Measurements from ENCODE around the gene GCDH.
"Not testable (repeated sequence)": the region's sequence is repeated elsewhere in the genome, so short reads cannot be mapped to it uniquely, and the experiment has no call there.

Gene GCDH

GRCh38 chr19:12890787-12891552 lies at the start of gene GCDH:
TSS of gene GCDH (plus strand) at chr19:12891160. CDS start at chr19:12891305, 145 bp downstream.
- DNase-seq: peak; percentile 99

GRCh38 chr19:12842511-12842910 lies 48.4 kb upstream of the GCDH start:
- DNase-seq: no peak

DNA sequence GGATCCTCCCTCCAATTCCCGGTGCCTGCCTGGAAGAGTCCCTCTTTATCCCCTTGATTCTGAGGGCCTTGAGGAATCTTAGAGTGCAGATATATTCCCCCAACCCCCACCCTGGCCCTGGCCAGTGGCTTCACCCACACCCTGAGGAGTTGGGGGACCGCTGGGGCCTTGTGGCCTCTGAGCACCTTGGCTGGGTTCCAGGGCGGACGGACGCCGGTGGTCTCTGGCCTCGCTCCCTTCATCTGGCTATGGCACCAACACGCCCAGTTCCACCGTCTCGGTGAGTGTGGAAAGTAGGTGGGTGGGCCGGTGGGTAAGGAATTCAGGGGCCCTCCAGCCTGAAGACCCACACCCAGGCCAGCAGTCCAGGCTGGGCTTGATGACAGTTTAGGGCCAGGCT lies 47.6 kb upstream of the GCDH start:
- no peak for DNase-seq

DNA sequence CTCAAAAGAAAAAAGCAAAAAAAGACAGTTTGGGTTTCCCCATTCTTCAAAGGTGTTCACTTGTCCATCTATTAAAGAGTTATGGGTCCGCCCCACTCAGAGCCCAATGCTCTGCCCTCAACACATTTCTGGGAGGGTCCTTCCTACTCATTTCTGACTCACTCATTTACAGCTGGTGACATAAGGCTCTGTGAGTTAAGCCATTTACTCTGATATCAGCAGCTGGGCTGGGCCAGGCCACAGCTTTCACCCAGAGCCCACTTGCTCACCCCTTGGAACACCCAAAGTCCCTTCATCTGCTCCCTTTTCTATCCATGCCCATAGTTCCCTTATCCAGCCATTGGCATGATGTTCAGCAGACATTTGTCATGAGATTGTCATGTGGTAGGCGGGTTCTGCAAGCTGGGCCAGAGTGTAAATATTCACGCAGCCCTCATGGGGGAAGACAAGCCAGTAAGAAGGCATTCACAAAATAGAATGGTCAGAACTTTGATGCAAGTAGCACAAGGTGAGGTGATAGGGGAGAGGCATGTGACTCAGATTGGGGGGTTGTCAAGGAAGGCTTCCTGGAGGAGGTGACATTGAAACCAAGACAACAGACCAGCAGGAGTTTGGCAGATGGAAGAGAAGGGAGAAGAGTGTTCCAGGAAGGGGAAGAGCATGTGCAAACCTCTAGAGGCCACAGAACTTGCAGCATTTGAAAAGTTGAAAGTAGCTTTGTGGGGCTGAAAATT lies 46.8 kb upstream of the GCDH start:
- DNase-seq: no peak

- not testable (repeated sequence) for DNase-seq
Measured at GRCh38 chr19:12846613-12847012, 44.3 kb upstream of the GCDH start.

GRCh38 chr19:12847159-12848139 lies 43.5 kb upstream of the GCDH start:
- peak; percentile 62 for DNase-seq

DNA sequence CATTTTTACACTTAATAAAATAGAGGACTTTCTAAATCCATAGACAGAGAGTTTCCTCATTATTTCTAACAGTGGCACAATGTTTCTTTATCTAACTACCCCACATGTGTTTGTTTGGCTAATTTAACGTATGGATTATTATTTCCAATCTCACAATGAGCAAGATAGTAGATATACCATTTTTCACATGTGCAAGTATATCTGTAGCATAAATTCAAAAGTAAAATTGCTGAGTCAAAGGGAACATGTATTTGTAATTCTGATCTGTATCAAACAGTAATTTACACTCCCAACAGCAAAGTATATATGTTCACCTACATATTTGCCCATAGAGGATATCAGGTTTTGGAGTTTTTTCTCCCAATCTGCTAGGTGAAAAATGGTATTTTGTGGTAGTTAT lies 34.3 kb upstream of the GCDH start:
- DNase-seq: no peak

DNA sequence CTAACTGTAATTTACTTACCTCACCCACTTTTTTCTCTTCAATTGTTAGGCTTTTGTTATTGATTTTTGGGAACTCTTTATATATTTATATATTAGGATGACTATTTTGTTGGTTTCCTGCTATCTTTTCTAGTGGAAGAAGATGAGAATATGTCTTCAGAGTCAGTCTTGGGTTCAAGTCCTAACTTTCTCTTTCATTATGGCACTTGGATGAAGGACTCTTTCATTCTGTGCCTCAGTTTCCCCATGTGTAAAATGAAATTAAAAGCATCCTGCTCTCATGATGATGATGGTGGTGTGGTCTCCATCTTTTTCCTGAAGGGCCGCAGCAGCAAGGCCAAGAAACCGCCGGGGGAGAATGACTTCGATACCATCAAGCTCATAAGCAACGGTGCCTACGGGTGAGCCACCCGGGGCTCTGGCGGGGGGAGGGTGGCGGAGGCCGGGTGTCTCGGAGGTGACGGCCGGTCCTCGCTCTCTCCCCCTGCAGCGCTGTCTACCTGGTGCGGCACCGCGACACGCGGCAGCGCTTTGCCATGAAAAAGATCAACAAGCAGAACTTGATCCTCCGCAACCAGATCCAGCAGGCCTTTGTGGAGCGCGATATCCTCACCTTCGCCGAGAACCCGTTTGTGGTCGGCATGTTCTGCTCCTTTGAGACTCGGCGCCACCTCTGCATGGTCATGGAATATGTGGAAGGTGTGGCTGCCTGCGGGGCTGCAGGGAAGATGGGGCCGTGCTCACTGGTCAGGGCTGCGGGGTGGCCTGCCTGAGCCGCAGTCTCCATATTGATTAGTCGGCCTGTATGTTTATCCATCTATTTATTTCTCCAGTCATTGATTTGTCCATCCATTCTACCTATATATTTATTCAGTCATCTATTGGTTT lies 32.7 kb upstream of the GCDH start:
- DNase-seq: no peak

DNA sequence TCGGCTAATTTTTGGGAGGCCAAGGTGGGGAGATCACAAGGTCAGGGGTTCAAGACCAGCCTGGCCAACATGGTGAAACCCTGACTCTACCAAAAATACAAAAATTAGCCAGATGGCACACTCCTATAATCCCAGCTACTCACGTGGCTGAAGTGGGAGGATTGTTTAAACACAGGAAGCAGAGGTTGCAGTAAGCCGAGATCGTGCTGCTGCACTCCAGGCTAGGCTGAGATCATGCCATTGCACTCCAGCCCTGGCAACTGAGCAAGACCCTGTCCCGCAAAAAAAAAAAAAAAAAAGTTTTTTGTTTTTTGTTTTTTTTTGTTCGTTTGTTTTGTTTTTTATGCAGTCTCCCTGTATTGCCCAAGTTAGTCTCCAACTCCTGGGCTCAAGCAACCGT lies 31.4 kb upstream of the GCDH start:
- no peak for DNase-seq

DNA sequence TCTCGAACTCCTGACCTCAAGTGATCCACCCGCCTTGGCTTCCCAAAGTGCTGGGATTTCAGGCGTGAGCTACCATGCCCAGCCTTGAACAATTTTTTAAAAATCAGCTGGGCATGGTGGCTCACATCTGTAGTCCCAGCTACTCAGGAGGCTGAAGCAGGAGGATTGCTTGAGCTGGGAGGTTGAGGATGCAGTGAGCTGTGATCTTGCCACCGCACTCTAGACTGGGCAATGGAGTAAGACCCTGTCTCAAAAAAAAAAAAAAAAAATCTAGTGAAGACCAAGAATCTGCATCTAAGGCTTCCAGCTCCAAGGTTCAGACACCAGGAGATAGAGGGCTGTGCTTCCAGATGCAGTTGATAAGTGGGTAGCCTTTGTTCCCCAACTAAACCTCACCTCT lies 26.8 kb upstream of the GCDH start:
- DNase-seq: no peak

DNA sequence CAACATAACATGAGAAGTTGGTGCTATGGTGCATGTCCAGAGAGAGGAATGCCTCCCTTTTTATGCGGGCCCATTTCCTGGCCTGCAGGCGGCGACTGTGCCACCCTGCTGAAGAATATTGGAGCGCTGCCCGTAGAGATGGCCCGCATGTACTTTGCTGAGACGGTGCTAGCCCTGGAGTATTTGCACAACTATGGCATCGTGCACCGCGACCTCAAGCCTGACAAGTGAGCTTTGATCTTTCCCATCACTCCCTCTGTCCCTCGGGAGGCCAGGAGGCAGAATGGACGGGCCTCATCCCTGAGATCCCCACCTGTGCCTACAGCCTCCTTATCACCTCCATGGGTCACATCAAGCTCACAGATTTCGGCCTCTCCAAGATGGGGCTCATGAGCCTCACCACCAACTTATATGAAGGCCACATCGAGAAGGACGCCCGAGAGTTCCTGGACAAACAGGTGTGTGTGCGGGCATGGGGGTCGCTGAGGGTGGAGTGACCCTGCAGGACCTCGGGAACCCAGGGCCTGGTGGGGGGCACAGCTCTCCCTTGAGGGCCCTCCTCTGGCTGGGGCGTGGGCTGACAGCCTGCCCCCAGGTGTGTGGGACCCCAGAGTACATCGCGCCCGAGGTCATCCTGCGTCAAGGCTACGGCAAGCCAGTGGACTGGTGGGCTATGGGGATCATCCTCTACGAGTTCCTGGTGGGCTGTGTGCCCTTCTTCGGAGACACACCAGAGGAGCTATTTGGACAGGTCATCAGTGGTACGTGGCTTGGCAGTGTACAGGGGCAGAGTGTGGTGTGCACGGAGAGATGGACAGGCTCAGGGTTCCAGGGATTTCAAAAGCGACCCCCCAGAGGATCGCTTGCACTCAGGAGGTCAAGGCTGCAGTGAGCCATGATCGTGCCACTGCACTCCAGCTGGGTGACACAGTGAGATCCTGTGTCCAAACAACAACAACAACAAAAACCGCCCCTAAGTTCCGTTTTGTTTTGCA lies 25.9 kb upstream of the GCDH start:
- no peak for DNase-seq

- no peak for DNase-seq
Measured at GRCh38 chr19:12865746-12866415, 25.1 kb upstream of the GCDH start.

DNA sequence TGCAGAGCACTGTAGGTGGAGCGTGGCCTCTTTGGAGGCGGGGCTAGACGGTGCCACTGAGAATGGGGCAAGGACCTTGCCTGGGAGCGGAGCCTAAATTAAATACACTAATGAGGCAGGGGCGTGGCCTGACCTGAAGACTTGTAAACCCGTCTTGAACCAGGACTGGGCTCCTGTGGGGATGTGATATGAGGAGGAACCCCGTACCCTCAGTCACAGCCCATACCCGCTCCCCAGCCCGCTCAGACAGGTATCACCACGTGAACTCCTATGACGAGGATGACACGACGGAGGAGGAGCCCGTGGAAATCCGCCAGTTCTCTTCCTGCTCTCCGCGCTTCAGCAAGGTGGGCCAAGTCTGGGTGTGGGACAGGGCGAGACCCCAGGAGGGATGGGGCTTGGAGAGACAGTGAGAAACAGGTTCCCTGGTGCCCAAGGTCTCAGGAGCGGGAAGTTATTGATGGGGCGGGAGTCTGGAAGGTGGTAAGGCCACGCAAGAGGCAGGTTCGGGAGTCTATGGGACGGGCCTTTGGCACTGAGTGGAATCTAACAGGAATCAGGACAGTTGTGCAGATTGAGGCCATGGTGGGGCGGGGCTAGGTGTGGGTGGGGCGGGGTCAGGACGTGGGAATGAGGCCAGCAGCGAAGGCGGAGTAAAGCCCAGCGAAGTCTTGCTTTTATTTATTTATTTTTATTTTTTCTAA lies 24.4 kb upstream of the GCDH start:
- DNase-seq: no peak

DNA sequence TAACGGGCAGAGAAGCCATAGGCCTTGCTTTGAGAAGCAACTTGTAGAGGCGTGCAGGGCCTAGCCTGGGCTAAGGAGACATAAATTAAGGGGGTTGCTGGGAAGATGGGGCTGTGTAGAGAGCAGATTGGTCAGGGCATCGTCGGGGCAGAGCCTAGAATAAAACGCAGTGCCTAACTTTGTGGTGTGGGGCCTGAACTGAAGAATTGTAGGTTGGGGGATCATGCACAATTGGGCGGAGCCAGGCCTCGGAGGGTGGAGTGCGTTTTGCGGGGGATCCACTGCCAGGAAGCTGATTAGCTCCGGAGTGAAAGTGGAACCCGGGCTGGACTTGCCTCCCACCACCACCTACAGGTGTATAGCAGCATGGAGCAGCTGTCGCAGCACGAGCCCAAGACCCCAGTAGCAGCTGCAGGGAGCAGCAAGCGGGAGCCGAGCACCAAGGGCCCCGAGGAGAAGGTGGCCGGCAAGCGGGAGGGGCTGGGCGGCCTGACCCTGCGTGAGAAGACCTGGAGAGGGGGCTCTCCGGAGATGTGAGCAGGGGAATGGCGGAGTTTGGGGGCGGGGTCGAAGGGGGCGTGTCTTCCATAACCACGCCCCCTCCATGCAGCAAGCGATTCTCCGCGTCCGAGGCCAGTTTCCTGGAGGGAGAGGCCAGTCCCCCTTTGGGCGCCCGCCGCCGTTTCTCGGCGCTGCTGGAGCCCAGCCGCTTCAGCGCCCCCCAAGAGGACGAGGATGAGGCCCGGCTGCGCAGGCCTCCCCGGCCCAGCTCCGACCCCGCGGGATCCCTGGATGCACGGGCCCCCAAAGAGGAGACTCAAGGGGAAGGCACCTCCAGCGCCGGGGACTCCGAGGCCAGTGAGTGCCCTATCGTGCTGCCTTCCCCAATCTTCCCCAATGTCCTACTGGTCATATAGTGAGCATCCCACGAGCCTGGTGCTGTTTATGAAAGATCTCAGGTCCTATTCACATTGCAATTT lies 23.6 kb upstream of the GCDH start:
- no peak for DNase-seq

DNA sequence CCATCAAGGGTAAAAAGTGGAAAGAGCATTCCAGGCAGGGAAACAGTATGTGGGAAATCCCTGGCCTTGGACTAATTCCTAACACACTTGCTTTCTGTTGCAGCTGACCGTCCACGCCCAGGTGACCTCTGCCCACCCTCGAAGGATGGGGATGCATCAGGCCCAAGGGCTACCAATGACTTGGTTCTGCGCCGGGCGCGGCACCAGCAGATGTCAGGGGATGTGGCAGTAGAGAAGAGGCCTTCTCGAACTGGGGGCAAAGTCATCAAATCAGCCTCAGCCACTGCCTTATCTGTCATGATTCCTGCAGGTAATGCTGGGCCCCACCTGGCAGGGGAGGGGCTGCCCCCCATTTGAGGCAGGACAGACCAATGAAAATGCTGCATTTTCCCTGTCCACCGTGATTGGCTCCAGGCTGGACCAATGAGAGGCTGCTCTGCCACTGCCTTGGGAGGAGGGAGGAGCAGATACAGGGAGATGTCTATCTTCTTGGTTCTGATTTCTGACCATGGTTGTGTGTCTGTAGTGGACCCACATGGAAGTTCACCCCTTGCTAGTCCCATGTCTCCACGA lies 22.3 kb upstream of the GCDH start:
- no peak for DNase-seq

DNA sequence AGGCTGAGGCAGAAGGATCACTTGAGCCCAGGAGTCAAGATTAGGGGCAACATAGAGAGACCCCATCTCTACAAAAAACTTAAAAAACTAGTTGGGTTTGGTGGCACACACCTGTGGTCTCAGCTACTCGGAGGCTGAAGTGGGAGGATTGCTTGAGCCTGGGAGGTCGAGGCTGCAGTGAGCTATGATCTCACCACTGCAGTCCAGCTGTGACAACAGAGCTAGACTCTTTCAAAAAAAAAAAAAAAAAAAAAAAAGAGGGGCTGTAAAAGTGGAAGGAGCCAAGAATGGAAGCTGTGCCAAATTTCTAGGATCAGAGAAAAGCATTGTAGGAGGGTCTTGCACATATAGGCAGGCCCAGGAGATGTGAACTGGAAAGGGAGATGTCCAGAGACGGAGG lies 19.3 kb upstream of the GCDH start:
- no peak for DNase-seq

DNA sequence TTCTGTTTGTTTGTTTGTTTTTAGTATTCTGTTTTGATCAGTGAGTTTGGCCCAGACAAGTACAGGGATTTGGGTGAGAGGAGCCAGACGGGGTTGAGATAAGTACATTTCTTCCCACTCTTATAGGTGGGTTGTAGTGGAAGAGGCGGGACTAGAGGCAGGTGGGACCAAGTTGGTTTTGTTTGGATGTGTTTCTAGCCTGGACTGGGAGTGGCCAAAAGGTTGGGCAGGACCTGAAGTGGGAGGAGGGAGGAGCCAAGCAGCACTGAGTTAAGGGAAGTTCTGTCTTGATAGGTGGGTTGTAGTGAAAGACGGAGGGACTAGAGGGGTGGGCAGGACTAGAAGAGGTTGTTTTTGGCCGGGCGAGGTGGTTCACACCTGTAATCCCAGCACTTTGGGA lies 18.7 kb upstream of the GCDH start:
- no peak for DNase-seq
